ENCODE data around the gene TKTL1. TPM values are rescaled to one million over a fixed set of nuclear protein-coding genes. Genes with fewer than 3 reads are reported as not detected.

The TKTL1 gene
- total and polyA plus RNA-seq, 11 donors = 2.0 to 13.4 (median 7.7) TPM

GRCh38 chrX:154310616-154311536 lies 15.3 kb downstream of the TKTL1 start:
- intact Hi-C loops (cut with DNase I) = no loop called here
- Histone ChIP-seq H3K9me3 (no peaks in the 10 kb centered on the region), H3K27ac (no peak overlapping the region), H3K4me3 (no peak overlapping the region), H3K27me3 (peaks cover 0 to 10% (median 0%) of the 10 kb centered on the region in 9 donors), H3K4me1 (peaks cover 0 to 9% (median 0%) of the 10 kb centered on the region in 12 donors), H3K36me3 (no peaks in the 10 kb centered on the region)
- TF ChIP-seq POLR2A (IDR thresholded peaks at IDR 0.05) = no peak
- TF ChIP-seq, protein P1, sequence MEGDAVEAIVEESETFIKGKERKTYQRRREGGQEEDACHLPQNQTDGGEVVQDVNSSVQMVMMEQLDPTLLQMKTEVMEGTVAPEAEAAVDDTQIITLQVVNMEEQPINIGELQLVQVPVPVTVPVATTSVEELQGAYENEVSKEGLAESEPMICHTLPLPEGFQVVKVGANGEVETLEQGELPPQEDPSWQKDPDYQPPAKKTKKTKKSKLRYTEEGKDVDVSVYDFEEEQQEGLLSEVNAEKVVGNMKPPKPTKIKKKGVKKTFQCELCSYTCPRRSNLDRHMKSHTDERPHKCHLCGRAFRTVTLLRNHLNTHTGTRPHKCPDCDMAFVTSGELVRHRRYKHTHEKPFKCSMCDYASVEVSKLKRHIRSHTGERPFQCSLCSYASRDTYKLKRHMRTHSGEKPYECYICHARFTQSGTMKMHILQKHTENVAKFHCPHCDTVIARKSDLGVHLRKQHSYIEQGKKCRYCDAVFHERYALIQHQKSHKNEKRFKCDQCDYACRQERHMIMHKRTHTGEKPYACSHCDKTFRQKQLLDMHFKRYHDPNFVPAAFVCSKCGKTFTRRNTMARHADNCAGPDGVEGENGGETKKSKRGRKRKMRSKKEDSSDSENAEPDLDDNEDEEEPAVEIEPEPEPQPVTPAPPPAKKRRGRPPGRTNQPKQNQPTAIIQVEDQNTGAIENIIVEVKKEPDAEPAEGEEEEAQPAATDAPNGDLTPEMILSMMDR (IDR thresholded peaks at IDR 0.05) = no peak
- DNase-seq (peak in 1 of 5 donors; percentile 13), ATAC-seq (no peak)
- WGBS, 4 donors = 82 to 85% (median 83%) methylated on average over 19 of the region's 19 CpGs

DNA sequence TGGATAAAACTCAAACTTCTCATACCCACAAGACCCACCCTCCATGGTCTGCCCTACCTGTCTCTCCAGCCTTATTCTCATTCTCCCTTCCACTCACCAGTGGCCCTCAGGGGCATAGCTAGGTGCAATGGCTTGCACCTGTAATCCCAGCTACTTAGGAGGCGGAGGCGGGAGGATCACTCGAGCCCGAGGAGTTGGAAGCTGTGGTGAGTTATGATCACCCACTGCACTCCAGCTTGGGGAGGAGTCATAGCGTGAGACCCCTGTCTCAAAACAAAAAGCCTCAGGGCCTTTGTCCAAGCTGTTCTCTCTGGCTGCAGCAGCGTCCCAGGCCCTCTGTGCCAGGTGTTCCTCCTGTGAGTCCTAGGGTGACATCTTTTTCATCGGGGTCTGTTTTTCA lies 16.5 kb downstream of the TKTL1 start:
- H3K9me3 ChIP-seq = no peaks in the 10 kb centered on the region
- no peak overlapping the region for H3K27ac ChIP-seq
- H3K4me3 ChIP-seq = no peak overlapping the region
- TF ChIP-seq, protein P1 (IDR thresholded peaks at IDR 0.05) = no peak
- TF ChIP-seq POLR2A (IDR thresholded peaks at IDR 0.05) = no peak
- H3K27me3 ChIP-seq = peaks cover 0 to 6% (median 0%) of the 10 kb centered on the region in 9 donors
- no peaks in the 10 kb centered on the region for H3K36me3 ChIP-seq
- intact Hi-C loops (cut with DNase I) = no loop called here
- 89 to 95% (median 94%) methylated on average over 7 of the region's 7 CpGs for WGBS, 4 donors
- no peak for ATAC-seq
- H3K4me1 ChIP-seq = peaks cover 0 to 9% (median 0%) of the 10 kb centered on the region in 12 donors
- DNase-seq = peak in 1 of 5 donors; percentile 9

DNA sequence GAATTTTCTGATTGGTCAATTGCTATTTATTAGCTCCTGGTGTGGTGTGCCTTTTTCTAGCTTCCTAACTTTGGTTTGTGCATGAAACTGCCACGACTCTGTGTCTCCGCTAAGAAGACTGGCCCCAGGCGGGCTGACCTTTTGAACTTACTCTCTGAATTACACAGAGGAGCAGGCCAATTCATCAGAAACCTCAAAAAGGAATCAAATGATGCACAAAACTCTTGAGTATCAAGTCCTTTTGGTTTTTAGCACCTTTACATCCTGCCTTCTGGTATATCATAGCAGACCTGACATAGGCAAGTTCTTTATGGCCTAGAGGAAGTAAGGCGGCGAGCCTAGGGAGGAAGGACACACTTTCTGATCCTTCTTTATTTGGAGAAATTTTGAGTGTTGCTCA lies 17.6 kb downstream of the TKTL1 start:
- Histone ChIP-seq H3K4me1 (peaks cover 0 to 9% (median 0%) of the 10 kb centered on the region in 12 donors), H3K4me3 (no peak overlapping the region), H3K27me3 (peaks cover 0 to 6% (median 0%) of the 10 kb centered on the region in 9 donors), H3K36me3 (no peaks in the 10 kb centered on the region), H3K9me3 (no peaks in the 10 kb centered on the region), H3K27ac (peak overlapping the region in 1 of 12 donors; percentile 28)
- peak in 1 of 5 donors; percentile 26 for DNase-seq
- intact Hi-C loops (cut with DNase I) = no loop called here
- 68 to 84% (median 82%) methylated on average over 5 of the region's 5 CpGs for WGBS, 4 donors
- TF ChIP-seq POLR2A (IDR thresholded peaks at IDR 0.05) = no peak
- TF ChIP-seq, protein P1 (IDR thresholded peaks at IDR 0.05) = no peak
- ATAC-seq = no peak

- H3K27ac ChIP-seq = no peak overlapping the region
- TF ChIP-seq, protein P1 (IDR thresholded peaks at IDR 0.05) = no peak
- no peak for TF ChIP-seq POLR2A (IDR thresholded peaks at IDR 0.05)
- WGBS, 4 donors = 88 to 100% (median 94%) methylated on average over 3 of the region's 3 CpGs
- ATAC-seq (no peak), DNase-seq (peak in 1 of 5 donors; percentile 9)
- intact Hi-C loops (cut with DNase I) = loop anchor here in 2 of 10 donors (5.0 kb wide), 2 partner anchors 183 to 217 kb away; no protein-coding TSS in a partner anchor
- H3K9me3 ChIP-seq = no peaks in the 10 kb centered on the region
- H3K4me1 ChIP-seq = peaks cover 0 to 4% (median 0%) of the 10 kb centered on the region in 12 donors
- peaks cover 0 to 11% (median 0%) of the 10 kb centered on the region in 9 donors for H3K27me3 ChIP-seq
- H3K4me3 ChIP-seq = no peak overlapping the region
- H3K36me3 ChIP-seq = no peaks in the 10 kb centered on the region
Observed at GRCh38 chrX:154315416-154315815, 19.8 kb downstream of the TKTL1 start.

All from heart left ventricle (tissue), 16 donors.